PC-9 (cell line): ENCODE measurements around the gene PTTG1IP2.

Experiments used
- CTCF ChIP-seq: fragments of 200-600 bp; sonication (generic); conservative IDR thresholded peaks from 2 replicates; pipeline ENCODE4 v1.6.1; 2017; ENCODE audit warnings: mixed run types, antibody characterized with exemption, mild to moderate bottlenecking, moderate library complexity
- EZH2 ChIP-seq: fragments of 200-600 bp; sonication (generic); IDR thresholded peaks from 2 replicates; pipeline ENCODE4 v1.8.0; 2017; ENCODE audit warnings: antibody characterized with exemption, low read depth

GRCh38 chr7:90472805-90473540, 3.5 kb downstream of the PTTG1IP2 start:
- TF ChIP-seq CTCF = no peak
- TF ChIP-seq EZH2 = no peak
